GM21786 (cell line): ENCODE results near the gene ERICH2.

Experiments
- ATAC-seq: cut with Tn5 transposase; IDR thresholded peaks from one replicate; pipeline ENCODE4 v1.9.1; 2021; ENCODE audit not compliant: unreplicated experiment

ERICH2 gene

GRCh38 chr2:170830166-170830565, 60.0 kb downstream of the ERICH2 start:
- ATAC-seq: no peak

- ATAC-seq: no peak
These were observed 60.9 kb downstream of the ERICH2 start for GRCh38 chr2:170831115-170831514.

- no peak for ATAC-seq
These were observed 65.8 kb downstream of the ERICH2 start for GRCh38 chr2:170836027-170836426.

DNA sequence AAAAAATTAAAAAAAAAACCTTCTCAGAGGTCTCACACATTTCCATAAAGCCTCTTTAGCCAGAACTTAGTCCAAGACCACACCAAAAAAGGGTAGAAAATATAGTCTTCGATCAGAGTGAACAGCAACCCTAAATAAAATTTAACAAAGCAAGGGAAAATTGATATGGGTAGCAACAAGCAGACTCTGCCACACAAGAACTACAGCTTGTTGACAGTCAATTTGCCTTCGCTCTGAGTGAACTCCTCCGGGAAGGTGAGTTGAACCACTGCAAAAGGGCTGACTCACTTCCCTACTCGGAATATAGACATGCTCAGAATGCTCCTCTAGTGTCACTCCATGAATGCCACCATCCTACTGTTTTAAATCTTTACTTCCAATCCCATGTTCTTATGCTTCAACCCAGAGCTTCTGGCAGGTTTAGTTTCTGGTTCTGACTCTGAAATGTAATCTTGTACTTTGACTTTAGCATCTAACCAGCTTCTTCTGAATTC, 70.6 kb downstream of the ERICH2 start:
- ATAC-seq: no peak

DNA sequence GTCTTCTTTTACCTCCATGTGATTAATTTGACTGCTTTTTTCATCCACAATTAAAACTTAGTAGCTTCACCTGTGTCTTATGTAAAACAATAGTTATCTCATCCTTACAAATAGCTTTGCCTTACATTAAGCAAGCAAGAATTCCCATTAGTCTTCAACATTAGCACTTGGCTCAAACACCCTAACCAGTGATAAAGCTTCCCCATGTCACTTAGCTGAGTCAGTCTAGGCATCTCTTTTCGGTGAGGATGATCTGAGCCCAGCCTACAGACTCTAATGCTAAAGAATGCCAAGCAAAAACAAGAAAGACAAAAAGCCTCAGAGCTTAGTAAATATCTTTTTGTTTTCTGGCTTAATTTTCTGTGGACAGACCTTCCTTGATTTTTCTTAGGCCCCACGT, 72.6 kb downstream of the ERICH2 start:
- ATAC-seq: no peak

DNA sequence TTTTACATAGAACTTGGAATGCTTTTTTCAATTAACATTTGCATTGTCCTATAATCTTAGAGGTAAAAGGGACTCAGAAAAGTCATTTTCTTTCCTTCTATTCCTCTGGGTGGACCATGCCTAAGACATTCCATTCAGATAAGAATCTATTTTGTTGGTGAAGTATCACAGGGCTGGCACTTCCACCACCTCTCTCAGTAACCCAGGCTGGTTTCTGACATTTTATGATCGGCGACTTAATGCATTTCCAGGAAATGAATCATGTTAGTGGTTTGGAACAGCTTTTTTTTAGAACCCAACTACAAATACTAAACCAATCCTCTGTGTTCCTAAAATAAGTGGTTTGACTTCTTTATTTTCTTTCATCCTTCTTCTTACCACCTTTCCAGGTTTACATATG, 73.5 kb downstream of the ERICH2 start:
- ATAC-seq: no peak

GRCh38 chr2:170845343-170845742, 75.2 kb downstream of the ERICH2 start:
- ATAC-seq: no peak

DNA sequence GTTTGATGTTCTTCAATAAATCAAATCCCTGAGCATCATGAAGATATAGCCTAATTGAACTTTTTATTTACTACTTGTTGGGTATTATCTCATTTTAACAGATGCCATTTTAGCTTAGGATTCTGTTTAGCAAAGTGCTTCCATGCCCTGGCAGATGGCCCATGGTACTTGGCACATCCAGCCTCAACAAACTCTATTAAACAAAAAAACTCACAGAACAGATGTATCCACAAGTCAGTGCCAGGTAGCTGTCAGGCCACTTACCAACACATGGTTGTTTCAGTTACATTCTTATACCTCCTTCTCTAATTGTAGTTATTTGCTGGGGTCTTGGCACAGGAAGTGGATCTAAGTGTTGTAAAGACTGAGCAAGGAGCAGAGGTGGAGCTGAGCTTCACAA, 76.1 kb downstream of the ERICH2 start:
- ATAC-seq: no peak

DNA sequence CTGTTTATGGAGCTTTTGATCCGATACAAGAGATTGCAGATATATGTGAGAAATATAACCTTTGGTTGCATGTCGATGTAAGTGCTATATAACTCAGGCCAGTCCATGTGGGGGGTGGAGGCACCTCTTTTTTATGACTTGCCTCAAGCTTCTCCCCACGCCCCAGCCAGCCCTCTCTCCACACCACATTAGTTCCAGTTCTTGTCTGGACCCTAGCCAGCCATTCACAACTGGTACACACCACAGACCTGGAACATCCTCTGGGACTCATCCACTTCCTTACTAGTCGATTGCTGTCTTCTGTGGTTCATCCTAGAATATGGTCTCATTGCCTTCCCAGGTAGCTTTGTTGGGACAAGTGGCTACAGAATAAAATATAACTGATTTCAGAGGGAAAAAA, 77.5 kb downstream of the ERICH2 start:
- ATAC-seq: no peak
